Activated naive CD4-positive, alpha-beta T cell (primary cell): ENCODE measurements around the gene PTPRN2.

ENCODE experiments used
- DNase-seq, 4 experiments: peaks; one replicate each; lab custom pipeline; 2025; lab: John Stamatoyannopoulos, UW

Gene PTPRN2

GRCh38 chr7:158576050-158576762 lies 11.4 kb downstream of the PTPRN2 start:
- no peak for DNase-seq

GRCh38 chr7:158574308-158575036 lies 13.2 kb downstream of the PTPRN2 start:
- no peak for DNase-seq

DNA sequence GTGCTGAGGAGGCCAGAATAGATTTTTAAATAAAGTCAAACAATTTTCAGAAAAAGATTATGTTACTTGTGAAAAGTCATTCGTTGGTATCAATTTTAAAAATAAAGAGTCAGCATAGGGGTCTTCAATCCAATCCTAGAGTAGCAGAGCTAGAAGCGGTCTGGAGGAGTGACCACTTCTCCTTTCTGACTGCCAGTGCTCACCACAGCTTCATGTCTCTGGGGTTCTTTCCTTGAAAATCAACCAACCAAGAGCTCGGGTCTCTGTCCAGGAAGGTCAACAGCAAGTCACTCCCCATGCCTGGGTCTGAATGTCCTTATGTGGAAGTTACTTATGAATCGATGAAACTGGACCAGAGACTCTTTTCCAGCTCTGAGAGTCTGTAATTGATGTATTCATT lies 14.3 kb downstream of the PTPRN2 start:
- no peak for DNase-seq

DNA sequence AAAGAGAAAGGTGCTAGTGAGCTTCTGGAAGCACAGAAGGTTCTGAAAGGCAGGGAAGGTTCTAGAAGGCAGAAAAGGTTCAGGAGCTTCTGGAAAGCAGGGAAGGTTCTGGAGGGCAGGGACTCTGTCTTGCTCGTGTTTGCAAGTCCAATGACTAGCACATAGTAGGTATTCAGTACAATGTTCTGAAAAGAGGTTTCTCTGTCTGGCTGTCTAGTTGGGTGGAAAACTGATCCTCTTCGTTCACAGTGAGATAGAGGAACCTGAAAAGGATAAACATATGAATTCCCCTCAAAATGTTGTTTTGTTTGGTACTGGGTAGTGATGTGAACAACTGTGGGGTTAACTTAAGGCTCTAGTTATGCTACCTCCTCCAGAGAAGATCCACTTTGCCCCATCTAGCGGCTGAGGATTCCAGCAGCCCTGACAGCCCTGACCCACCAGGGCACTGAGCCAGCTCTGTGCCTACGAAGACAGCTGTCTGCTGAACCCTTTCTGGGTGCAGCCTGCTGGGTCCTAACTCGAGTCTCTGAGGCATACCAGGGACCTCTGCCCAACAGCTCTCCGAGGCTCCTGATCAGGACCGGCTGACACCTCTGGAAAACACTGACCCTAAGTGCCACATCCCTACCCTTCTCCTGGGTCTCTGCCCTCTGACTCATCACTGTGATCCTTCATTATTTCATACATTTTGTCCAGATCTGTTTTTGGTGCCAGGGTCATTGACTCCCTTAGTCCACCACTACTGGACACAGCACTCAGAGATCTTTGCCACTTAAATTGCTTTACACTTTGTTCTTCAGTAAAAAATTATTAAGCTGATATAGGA lies 15.4 kb downstream of the PTPRN2 start:
- DNase-seq = no peak

- DNase-seq = no peak
Observed at GRCh38 chr7:158570449-158571170, 17.0 kb downstream of the PTPRN2 start.

DNA sequence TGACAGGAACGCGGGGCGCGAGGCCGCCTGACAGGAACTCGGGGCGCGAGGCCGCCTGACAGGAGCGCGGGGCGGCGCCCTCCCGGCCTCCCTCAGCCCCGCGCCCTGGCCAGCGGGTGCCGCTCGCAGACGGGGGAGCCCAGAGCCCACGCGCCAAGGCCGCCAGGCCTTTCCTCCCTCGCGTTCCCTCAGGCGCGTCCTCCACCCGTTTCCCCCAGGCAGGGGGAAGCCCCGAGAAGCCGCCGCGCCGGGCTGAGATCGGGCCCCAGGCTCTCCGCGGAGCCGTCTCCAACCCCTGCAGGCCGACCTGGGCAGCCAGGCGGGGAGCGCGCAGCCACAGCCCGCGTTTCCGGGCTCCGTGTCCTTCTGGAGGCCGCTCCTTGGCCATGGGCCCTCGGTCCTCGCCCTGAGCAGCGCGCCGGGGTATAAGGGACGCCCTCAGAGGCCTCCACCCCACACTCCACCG lies 17.7 kb downstream of the PTPRN2 start:
- no peak for DNase-seq

DNA sequence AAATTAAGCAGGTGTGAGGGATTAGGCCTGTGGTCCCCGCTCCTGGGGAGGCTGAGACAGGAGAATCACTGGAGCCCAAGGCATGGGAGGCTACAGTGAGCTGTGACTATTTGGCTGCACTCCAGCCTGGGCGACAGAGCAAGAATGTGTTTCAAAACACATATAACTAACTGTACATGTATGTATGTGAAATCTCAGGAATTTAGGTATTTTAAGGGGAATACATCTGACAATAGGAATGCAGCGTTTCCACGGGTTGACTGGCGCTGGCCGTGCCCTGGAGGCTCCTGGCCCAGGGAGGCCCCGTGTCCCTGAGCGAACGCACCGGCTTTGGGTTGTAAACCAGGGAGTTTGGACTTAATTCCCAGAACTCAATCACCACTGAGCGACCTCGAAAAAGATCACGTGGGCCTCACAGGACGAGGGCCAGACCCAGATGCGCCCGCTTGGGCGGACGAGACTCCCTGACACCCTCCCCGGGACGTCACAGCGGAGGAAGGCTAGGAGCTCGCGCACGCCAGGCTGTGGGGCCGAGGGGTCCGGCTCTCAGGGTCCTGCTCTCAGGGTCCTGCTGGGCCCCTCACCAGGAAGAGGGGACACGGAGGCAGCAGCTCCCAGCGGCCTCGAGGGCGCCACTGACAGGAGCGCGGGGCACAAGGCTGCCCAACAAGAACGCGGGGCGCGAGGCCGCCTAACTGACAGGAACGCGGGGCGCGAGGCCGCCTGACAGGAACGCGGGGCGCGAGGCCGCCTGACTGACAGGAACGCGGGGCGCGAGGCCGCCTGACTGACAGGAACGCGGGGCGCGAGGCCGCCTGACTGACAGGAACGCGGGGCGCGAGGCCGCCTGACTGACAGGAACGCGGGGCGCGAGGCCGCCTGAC lies 18.4 kb downstream of the PTPRN2 start:
- no peak for DNase-seq

DNA sequence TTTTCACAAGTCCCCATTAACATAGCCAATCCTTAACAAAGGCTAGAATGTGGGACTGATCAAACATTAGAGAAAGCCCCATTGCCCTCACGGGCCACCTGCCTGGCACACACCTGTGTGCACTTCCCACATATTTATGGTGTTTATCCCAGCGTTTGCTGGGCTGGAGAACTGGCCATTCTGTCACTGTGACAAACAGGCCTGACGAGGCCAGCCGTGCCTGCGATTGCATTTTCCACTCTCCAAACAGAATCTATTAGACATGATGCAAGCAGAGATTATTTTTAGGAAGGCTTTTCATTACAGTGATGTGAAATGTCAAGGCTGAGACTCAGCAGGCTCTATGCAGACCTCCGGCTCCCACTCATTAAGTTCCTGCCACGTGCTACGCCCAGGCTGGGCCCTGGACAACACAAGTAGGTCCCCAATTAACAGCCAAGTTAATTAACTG lies 20.4 kb downstream of the PTPRN2 start:
- DNase-seq = no peak

GRCh38 chr7:158564663-158565035 lies 23.0 kb downstream of the PTPRN2 start:
- DNase-seq = no peak

GRCh38 chr7:158563911-158564662 lies 23.5 kb downstream of the PTPRN2 start:
- DNase-seq = no peak

DNA sequence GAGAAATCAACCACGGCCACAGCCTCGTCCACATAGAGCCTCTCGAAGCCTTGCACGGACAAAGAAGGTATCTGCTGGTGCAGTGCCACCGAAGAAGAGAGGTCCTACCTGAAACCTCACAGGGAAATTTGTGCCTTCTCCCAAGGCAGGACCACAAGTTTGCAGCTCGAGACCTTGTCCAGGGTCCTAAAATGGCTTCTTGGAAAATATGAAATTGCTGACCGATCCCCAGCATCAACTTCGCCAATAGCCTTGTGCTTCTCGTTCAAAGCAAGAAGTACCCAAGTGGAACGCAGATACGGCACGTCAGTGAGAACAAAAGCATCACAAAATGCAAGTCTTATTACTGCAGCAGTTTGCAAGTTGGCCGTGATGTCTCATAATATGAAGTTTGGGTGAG lies 24.6 kb downstream of the PTPRN2 start:
- no peak for DNase-seq

DNA sequence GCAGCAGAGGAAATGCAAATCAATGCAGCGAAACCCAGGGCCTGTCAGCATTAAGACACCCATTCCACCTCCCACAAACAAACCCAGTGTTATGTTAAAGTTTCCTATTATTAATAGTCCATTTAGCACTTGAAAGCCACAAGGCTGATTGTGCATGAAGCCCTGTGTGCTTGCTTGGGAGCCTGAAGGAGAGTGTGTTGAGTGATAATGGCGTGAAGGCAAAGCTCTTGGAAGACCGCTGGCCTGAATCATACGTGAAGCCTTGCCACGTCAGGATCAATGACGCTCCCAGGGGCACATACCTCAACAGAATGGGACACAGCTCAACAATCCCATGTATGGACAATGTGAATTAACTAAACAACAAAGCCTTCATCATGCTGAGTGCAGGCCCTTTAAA lies 25.1 kb downstream of the PTPRN2 start:
- no peak for DNase-seq

DNA sequence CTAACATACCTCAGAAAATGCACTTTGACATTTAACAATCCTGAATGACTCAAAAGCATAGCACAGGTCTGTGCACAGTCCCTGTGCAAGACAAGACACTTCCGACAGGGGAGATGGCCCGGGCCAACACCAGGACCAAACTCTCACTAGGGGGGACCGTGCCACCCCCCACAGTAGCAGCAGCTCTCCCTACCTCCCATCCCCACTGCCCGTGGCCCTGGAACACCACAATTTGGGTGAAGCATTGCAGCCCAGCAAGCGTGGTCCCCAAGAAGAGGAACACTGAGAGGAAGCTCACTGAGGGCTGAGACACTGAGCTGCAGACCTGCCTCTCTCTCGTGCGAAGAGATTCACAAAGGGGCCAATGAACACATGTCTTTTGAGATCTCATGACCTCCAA lies 26.0 kb downstream of the PTPRN2 start:
- no peak for DNase-seq

GRCh38 chr7:158560386-158560785 lies 27.2 kb downstream of the PTPRN2 start:
- no peak for DNase-seq

DNA sequence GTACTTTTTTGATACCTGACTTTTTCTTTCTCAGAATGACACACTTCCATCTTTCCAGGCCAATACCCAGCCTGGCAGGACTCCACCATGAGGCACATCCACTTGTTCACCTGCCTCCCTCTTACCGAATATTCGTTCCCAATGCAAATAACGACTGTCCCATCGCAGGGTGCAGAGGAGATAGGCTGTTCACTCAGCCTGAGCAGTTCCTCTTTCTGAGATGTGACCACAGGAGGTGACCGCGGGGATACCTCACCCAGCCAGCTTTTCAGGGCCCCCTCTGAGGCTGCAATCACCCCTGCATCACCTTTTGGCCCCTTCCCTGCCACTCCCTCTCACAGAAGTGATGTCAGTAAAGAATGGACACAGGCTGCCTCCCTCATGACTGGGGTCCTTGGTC lies 28.3 kb downstream of the PTPRN2 start:
- no peak for DNase-seq

GRCh38 chr7:158558816-158559215 lies 28.8 kb downstream of the PTPRN2 start:
- no peak for DNase-seq

DNA sequence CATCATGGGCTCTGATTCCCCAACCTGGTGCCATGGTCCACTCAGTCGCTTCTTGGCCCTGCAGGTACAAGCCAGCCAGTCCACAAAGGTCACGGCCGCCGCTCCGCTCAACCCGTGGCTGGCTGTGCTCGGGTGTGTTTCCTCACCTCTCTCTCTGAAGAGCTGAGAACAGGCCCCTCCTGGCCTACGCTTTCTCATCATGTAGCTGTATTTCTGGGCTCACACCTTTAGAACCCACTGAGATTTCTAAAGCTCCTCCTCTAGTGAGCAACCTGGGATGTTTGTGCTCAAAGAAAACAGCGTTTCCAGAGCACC lies 30.2 kb downstream of the PTPRN2 start:
- no peak for DNase-seq

DNA sequence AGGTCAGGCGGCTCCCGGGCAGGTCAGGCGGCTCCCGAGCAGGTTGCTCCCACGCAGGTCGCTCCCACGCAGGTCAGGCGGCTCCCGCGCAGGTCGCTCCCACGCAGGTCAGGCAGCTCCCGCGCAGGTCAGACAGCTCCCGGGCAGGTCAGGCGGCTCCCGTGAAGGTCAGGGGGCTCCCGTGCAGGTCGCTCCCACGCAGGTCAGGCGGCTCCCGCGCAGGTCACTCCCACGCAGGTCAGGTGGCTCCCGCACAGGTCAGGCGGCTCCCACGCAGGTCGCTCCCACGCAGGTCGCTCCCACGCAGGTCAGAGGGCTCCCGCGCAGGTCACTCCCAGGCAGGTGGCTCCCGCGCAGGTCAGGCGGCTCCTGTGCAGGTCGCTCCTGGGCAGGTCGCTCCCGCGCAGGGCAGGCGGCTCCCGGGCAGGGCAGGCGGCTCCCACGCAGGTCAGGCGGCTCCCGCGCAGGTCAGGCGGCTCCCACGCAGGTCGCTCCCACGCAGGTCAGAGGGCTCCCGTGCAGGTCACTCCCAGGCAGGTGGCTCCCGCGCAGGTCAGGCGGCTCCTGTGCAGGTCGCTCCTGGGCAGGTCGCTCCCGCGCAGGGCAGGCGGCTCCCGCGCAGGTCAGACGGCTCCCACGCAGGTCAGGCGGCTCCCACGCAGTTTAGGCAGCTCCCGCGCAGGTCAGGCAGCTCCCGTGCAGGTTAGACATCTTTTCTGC lies 30.7 kb downstream of the PTPRN2 start:
- DNase-seq = no peak

DNA sequence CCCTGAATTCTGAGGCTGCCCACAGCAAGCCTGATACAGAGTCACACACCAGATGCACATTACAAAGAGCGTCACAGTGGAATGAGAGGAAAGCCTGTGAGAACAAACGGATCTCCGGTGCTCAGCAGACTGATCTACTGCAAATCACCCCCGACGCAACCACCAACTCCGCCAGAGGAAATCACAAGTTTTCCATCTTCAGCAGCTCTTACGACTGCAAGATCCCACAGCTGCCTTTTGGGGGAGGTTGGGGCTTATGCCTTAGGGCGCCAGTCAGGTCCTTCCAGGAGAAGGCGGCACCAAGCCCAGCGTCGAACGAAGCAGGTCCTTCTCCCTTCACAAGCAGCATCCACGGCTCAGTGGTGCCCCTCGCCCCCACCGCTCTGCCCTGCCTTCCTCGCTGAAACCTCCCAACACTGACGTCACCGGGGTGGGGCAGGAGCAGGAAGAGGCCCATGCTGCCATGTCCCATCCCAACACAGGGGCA lies 32.5 kb downstream of the PTPRN2 start:
- DNase-seq = no peak
